Stomach (tissue), 19 donors: ENCODE measurements around the gene CYBB. TPM values are rescaled to one million over a fixed set of nuclear protein-coding genes. Genes with fewer than 3 reads are reported as not detected.

Experiments
- DNase-seq, 2 donors: peaks; one replicate each; pipeline versions ENCODE4 v3.0.0 to v3.0.0-alpha.2; 2013 to 2019
- H3K27ac ChIP-seq, 5 donors: fragments of 200-600 bp in 4 of 5; sonication (generic) in 4 of 5; one replicate each; pipeline ENCODE4 v1.5.1; 2013 to 2019; ENCODE audit warnings: mild to moderate bottlenecking in 1 of 5, moderate library complexity in 1 of 5
- H3K27me3 ChIP-seq, 3 donors: fragments of 200-600 bp; sonication (generic); one replicate each; pipeline ENCODE4 v1.5.1; 2017 to 2019; ENCODE audit warnings: mixed run types in 1 of 3
- H3K36me3 ChIP-seq, 4 donors: fragments of 200-600 bp; sonication (generic); 1 replicate in 3 of 4; 2 replicates in 1 of 4; pipeline ENCODE4 v1.5.1; 2016 to 2019
- H3K4me1 ChIP-seq, 4 donors: fragments of 200-600 bp; sonication (generic); one replicate each; pipeline ENCODE4 v1.5.1; 2016 to 2019
- H3K4me3 ChIP-seq, 4 donors: fragments of 200-600 bp; sonication (generic) in 3 of 4; one replicate each; pipeline ENCODE4 v1.5.1; 2016 to 2019; ENCODE audit warnings: mild to moderate bottlenecking in 1 of 4
- H3K9me3 ChIP-seq, 4 donors: fragments of 200-600 bp; sonication (generic); one replicate each; pipeline ENCODE4 v1.5.1; 2016 to 2019
- CTCF ChIP-seq, 7 experiments: fragments of 450-650 bp in 4 of 7; fragments of 200-600 bp in 3 of 7; sonication (generic) in 3 of 7; IDR thresholded peaks; one replicate each; pipeline ENCODE4 v1.5.1; 2016 to 2019; ENCODE audit warnings: antibody characterized with exemption in 7 of 7, control low read depth in 2 of 7, mild to moderate bottlenecking in 1 of 7
- EP300 ChIP-seq: sonication (generic); formaldehyde crosslinking; IDR thresholded peaks from one replicate; pipeline ENCODE4 v1.6.1; 2017; ENCODE audit warnings: antibody characterized with exemption
- POLR2A ChIP-seq, 4 donors: fragments of 450-650 bp; IDR thresholded peaks; one replicate each; pipeline ENCODE4 v1.6.1; 2016; ENCODE audit warnings: antibody characterized with exemption in 4 of 4, control low read depth in 2 of 4, mild to moderate bottlenecking in 1 of 4, moderate library complexity in 1 of 4
- POLR2AphosphoS5 ChIP-seq, 3 donors: sonication (generic); formaldehyde crosslinking; IDR thresholded peaks; one replicate each; pipeline ENCODE4 v1.6.1; 2016; ENCODE audit warnings: antibody characterized with exemption in 3 of 3
- WGBS, 5 donors: extraction: QIAGEN DNeasy Blood & Tissue Kit in 3 of 5; methylation state at CpG; one replicate each; pipeline versions ENCODE4 v1.1.5 to v1.1.7; 2013 to 2018; 5-methylcytosine and 5-hydroxymethylcytosine counted together
- intact Hi-C: fragments of 100-400 bp; cut with DNase I; formaldehyde crosslinking; loops from one replicate; pipeline ENCODE4 v1.15.1; 2023; ENCODE audit warnings: low total_unique reads
- long read RNA-seq, 10 donors: transcript quantifications; one replicate each; lab custom pipeline, GENCODE V29; 2026
- polyA plus RNA-seq, 3 donors: library from polyadenylated mRNA; stranded (reverse); fragments of 200-250 nt; gene quantifications; one replicate each; pipeline ENCODE4 v1.2.3, GENCODE V29; 2013
- total RNA-seq, 5 donors: library from RNA; depleted of rRNA; stranded (reverse); fragments of >200 nt; gene quantifications; one replicate each; pipeline versions ENCODE4 v1.1.0 to v1.2.3, GENCODE V29; 2014 to 2016
- donor health status: healthy with polysubstance abuse.
- donor health status: Bipolar disorder and iron deficiency.
- donor health status: healthy.

Gene CYBB
- total RNA-seq: 10 to 100 TPM in 1 of 5 donors, 1 to 10 TPM in 3, under 1 TPM in 1; 0.58 to 24.4 (median 3.1) TPM
- 1 to 10 TPM; 1.7 to 4.7 (median 3.8) TPM for polyA plus RNA-seq
- long read RNA-seq, donor 1, full-length matches to known transcripts: 1 of 1 reads
- long read RNA-seq, donor 1, partial matches to known transcripts: 0 of 1 reads
- long read RNA-seq, donor 1, other reads (novel, unspliced or antisense): 0 of 1 reads
- long read RNA-seq, donor 2, full-length matches to known transcripts: 1 of 1 reads
- long read RNA-seq, donor 2, partial matches to known transcripts: 0 of 1 reads
- long read RNA-seq, donor 2, other reads (novel, unspliced or antisense): 0 of 1 reads
- long read RNA-seq, donor 3: 0 reads
- long read RNA-seq, donor 4: 0 reads
- long read RNA-seq, donor 5: 0 reads
- long read RNA-seq, donor 6, full-length matches to known transcripts: 1 of 1 reads
- long read RNA-seq, donor 6, partial matches to known transcripts: 0 of 1 reads
- long read RNA-seq, donor 6, other reads (novel, unspliced or antisense): 0 of 1 reads
- long read RNA-seq, donor 7, full-length matches to known transcripts: 5 of 5 reads
- long read RNA-seq, donor 7, partial matches to known transcripts: 0 of 5 reads
- long read RNA-seq, donor 7, other reads (novel, unspliced or antisense): 0 of 5 reads
- long read RNA-seq, donor 8: 0 reads
- long read RNA-seq, donor 9, full-length matches to known transcripts: 1 of 1 reads
- long read RNA-seq, donor 9, partial matches to known transcripts: 0 of 1 reads
- long read RNA-seq, donor 9, other reads (novel, unspliced or antisense): 0 of 1 reads
- long read RNA-seq, donor 10: 0 reads

- intact Hi-C loops: no loop called here
- 57 to 68% (median 65%) methylated on average over 2 of the region's 2 CpGs for WGBS, 5 donors
- no peaks in the 10 kb centered on the region for H3K27me3 ChIP-seq
- H3K4me3 ChIP-seq: no peak within 1 kb of the TSS
- DNase-seq: no peak
- no peaks in the 10 kb centered on the region for H3K9me3 ChIP-seq
- H3K4me1 ChIP-seq: no peaks in the 10 kb centered on the region
- no peaks in the 10 kb centered on the region for H3K36me3 ChIP-seq
- TF ChIP-seq CTCF (IDR thresholded peaks at IDR 0.05) (no peak), POLR2AphosphoS5 (IDR thresholded peaks at IDR 0.05) (no peak), POLR2A (IDR thresholded peaks at IDR 0.05) (no peak), EP300 (no peak)
- H3K27ac ChIP-seq: no peak within 1 kb of the TSS
Observed at GRCh38 chrX:37779857-37780256, at the start of gene CYBB. TSS of gene CYBB (plus strand) at chrX:37780059. CDS start at chrX:37780078, 19 bp downstream.

GRCh38 chrX:37745354-37745753 lies 34.5 kb upstream of the CYBB start:
- H3K36me3 ChIP-seq: no peaks in the 10 kb centered on the region
- H3K9me3 ChIP-seq: no peaks in the 10 kb centered on the region
- peak; percentile 76 to 88 for DNase-seq
- TF ChIP-seq EP300 (no peak), CTCF (IDR thresholded peaks at IDR 0.05) (peak in 5 of 7 experiments; percentile 66 to 81 (median 68))
- no peaks in the 10 kb centered on the region for H3K4me1 ChIP-seq
- H3K27me3 ChIP-seq: peaks cover 0 to 9% (median 0%) of the 10 kb centered on the region in 3 donors
- no peak overlapping the region for H3K4me3 ChIP-seq
- intact Hi-C loops: loop anchor here (10.0 kb wide), 2 partner anchors 79 to 159 kb away; no protein-coding TSS in a partner anchor
- H3K27ac ChIP-seq: peak overlapping the region in 2 of 5 donors; percentile 23 to 51
- WGBS, 5 donors: 7 to 24% (median 22%) methylated on average over 3 of the region's 3 CpGs

GRCh38 chrX:37745835-37746217 lies 34.0 kb upstream of the CYBB start:
- WGBS, 5 donors: 63 to 96% (median 81%) methylated on average over 1 of the region's 1 CpG
- TF ChIP-seq CTCF (IDR thresholded peaks at IDR 0.05) (no peak), POLR2A (IDR thresholded peaks at IDR 0.05) (no peak), EP300 (no peak), POLR2AphosphoS5 (IDR thresholded peaks at IDR 0.05) (no peak)

DNA sequence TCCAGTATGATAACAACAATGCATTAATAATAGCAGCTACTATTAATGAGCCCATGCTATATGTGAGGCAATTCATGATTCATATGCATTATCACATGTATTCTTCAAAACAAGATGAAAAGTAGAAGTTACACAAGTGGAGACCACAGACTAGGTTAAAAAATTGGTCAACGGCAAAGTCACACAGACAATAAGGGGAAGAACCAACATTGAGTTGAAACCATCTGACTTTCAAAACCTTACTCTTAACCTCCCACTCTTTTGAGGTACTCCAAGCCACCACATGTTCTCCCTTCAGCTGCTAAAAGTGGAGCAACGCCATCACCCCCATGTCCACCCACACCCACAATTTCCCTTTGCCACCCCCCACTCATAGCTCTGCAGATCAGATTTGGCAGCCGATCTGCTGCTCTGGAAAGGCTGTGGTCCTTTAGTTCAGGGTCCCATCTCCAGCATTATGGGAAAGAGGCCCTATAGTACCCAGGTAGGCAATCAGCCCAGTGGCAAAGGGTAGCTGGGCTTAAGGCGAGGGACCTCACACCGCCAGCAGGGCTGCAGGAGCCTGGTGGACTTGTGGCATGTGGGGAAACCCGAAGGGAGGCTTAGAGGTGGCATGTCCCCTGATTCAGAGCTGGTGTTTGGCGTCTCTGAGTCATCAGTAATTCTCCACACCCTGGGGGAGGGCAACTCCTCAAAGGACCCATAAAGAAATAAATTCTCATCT lies 33.5 kb upstream of the CYBB start:
- Histone ChIP-seq H3K27ac (peak overlapping the region in 2 of 5 donors; percentile 23 to 51), H3K27me3 (peaks cover 0 to 9% (median 0%) of the 10 kb centered on the region in 3 donors), H3K4me3 (no peak overlapping the region), H3K36me3 (no peaks in the 10 kb centered on the region), H3K9me3 (no peaks in the 10 kb centered on the region), H3K4me1 (no peaks in the 10 kb centered on the region)
- TF ChIP-seq POLR2AphosphoS5 (IDR thresholded peaks at IDR 0.05) (no peak), POLR2A (IDR thresholded peaks at IDR 0.05) (no peak), CTCF (IDR thresholded peaks at IDR 0.05) (no peak), EP300 (no peak)
- intact Hi-C loops: loop anchor here (10.0 kb wide), 2 partner anchors 78 to 158 kb away; no protein-coding TSS in a partner anchor
- WGBS, 5 donors: 62 to 82% (median 78%) methylated on average over 5 to 7 of the region's 7 CpGs
- no peak for DNase-seq

More at GRCh38 chrX:37745835-37746217, 34.0 kb upstream of the CYBB start:
- Histone ChIP-seq H3K9me3 (no peaks in the 10 kb centered on the region), H3K36me3 (no peaks in the 10 kb centered on the region), H3K4me3 (no peak overlapping the region), H3K27ac (peak overlapping the region in 2 of 5 donors; percentile 23 to 51), H3K27me3 (peaks cover 0 to 9% (median 0%) of the 10 kb centered on the region in 3 donors), H3K4me1 (no peaks in the 10 kb centered on the region)
- intact Hi-C loops: loop anchor here (10.0 kb wide), 2 partner anchors 79 to 159 kb away; no protein-coding TSS in a partner anchor
- no peak for DNase-seq
